Cardiac muscle cell (in vitro differentiated cells and primary cell): Measurements from ENCODE around the gene LPAR1. TPM values are rescaled to one million over a fixed set of nuclear protein-coding genes. Genes with fewer than 3 reads are reported as not detected.
A peak's percentile ranks its signal among the peaks of the same experiment; 100 is the strongest.

Experiments used
- DNase-seq, 2 donors: peaks; one replicate each; pipeline versions ENCODE4 v3.0.0 to v3.0.0-alpha.2; 2010 to 2017; ENCODE audit warnings: low read depth in 1 of 2, low spot score in 1 of 2
- H3K27ac ChIP-seq: fragments of 200-600 bp; sonication (generic); 2 replicates; pipeline ENCODE4 v1.5.1; 2016
- H3K27me3 ChIP-seq: fragments of 200-600 bp; sonication (generic); 2 replicates; pipeline ENCODE4 v1.6.0; 2016; ENCODE audit warnings: control low read depth
- H3K36me3 ChIP-seq: fragments of 200-600 bp; sonication (generic); 2 replicates; pipeline ENCODE4 v1.5.1; 2016; ENCODE audit warnings: control low read depth
- H3K4me1 ChIP-seq: fragments of 200-600 bp; sonication (generic); 2 replicates; pipeline ENCODE4 v1.8.1; 2017; ENCODE audit warnings: low read depth, mild to moderate bottlenecking, mixed run types
- H3K4me3 ChIP-seq: fragments of 200-600 bp; sonication (generic); 2 replicates; pipeline ENCODE4 v1.5.1; 2016; ENCODE audit warnings: mild to moderate bottlenecking
- H3K9me3 ChIP-seq: fragments of 200-600 bp; sonication (generic); 2 replicates; pipeline ENCODE4 v1.5.1; 2017; ENCODE audit warnings: low read depth, mild to moderate bottlenecking, control low read depth
- CTCF ChIP-seq: IDR thresholded peaks from 2 replicates; pipeline ENCODE4 v1.5.1; 2012; ENCODE audit warnings: low read depth, mild to moderate bottlenecking, low read length
- polyA plus RNA-seq: library from polyadenylated mRNA; unstranded; fragments of >200 nt; fragmentation: Nextera tagmentation; extraction: Ambion mirVana; gene quantifications from 2 replicates; pipeline ENCODE4 v1.2.1, GENCODE V29; 2016
- total RNA-seq: library from RNA; depleted of rRNA; stranded (reverse); fragments of >200 nt; gene quantifications from 2 replicates; pipeline ENCODE4 v1.2.3, GENCODE V29; 2016

The LPAR1 gene
- total and polyA plus RNA-seq, 2 experiments from 2014 or later = 0.77 to 1.9 TPM

GRCh38 chr9:110890416-110890815 lies 147.9 kb downstream of the LPAR1 start:
- no peak for TF ChIP-seq CTCF
- peak in 1 of 2 donors; percentile 55 for DNase-seq
- no peaks in the 10 kb centered on the region for H3K4me1 ChIP-seq
- H3K27ac ChIP-seq = no peak overlapping the region
- H3K27me3 ChIP-seq = no peaks in the 10 kb centered on the region
- no peaks in the 10 kb centered on the region for H3K9me3 ChIP-seq
- H3K4me3 ChIP-seq = no peak overlapping the region
- H3K36me3 ChIP-seq = no peaks in the 10 kb centered on the region

- Histone ChIP-seq H3K4me3 (no peak overlapping the region), H3K4me1 (no peaks in the 10 kb centered on the region), H3K36me3 (no peaks in the 10 kb centered on the region), H3K9me3 (no peaks in the 10 kb centered on the region), H3K27ac (no peak overlapping the region), H3K27me3 (no peaks in the 10 kb centered on the region)
- DNase-seq = no peak
- no peak for TF ChIP-seq CTCF
Measured at GRCh38 chr9:110887276-110887675, 151.0 kb downstream of the LPAR1 start.

- H3K9me3 ChIP-seq = no peaks in the 10 kb centered on the region
- H3K4me3 ChIP-seq = no peak overlapping the region
- no peaks in the 10 kb centered on the region for H3K27me3 ChIP-seq
- H3K36me3 ChIP-seq = no peaks in the 10 kb centered on the region
- H3K4me1 ChIP-seq = no peaks in the 10 kb centered on the region
- peak in 1 of 2 donors; percentile 69 for DNase-seq
- no peak for TF ChIP-seq CTCF
- H3K27ac ChIP-seq = no peak overlapping the region
Measured at GRCh38 chr9:110886832-110887231, 151.4 kb downstream of the LPAR1 start.

- Histone ChIP-seq H3K9me3 (no peaks in the 10 kb centered on the region), H3K4me3 (no peak overlapping the region), H3K27me3 (no peaks in the 10 kb centered on the region), H3K36me3 (no peaks in the 10 kb centered on the region), H3K4me1 (no peaks in the 10 kb centered on the region), H3K27ac (no peak overlapping the region)
- no peak for TF ChIP-seq CTCF
- peak in 1 of 2 donors; percentile 69 for DNase-seq
Measured at GRCh38 chr9:110880189-110880588, 158.1 kb downstream of the LPAR1 start.

GRCh38 chr9:110877374-110877773 lies 160.9 kb downstream of the LPAR1 start:
- Histone ChIP-seq H3K27ac (no peak overlapping the region), H3K36me3 (no peaks in the 10 kb centered on the region), H3K4me1 (no peaks in the 10 kb centered on the region), H3K4me3 (no peak overlapping the region), H3K9me3 (no peaks in the 10 kb centered on the region), H3K27me3 (no peaks in the 10 kb centered on the region)
- no peak for DNase-seq
- TF ChIP-seq CTCF = no peak

GRCh38 chr9:110876929-110877328 lies 161.3 kb downstream of the LPAR1 start:
- no peaks in the 10 kb centered on the region for H3K9me3 ChIP-seq
- H3K27me3 ChIP-seq = no peaks in the 10 kb centered on the region
- H3K27ac ChIP-seq = no peak overlapping the region
- H3K36me3 ChIP-seq = no peaks in the 10 kb centered on the region
- DNase-seq = no peak
- TF ChIP-seq CTCF = no peak
- H3K4me1 ChIP-seq = no peaks in the 10 kb centered on the region
- H3K4me3 ChIP-seq = no peak overlapping the region
